ENCODE measurements around the gene RASD1.

- TF ChIP-seq POLR2A (IDR thresholded peaks at IDR 0.05): no peak
- no peak for TF ChIP-seq EP300 (IDR thresholded peaks at IDR 0.05; ENCODE audit: low read depth)
These were observed 11.7 kb downstream of the RASD1 start for GRCh38 chr17:17484451-17484899.

Data from transverse colon (tissue), 1 donor.